GM21515 (cell line): ENCODE measurements around the gene ANKRD29.
"Not testable (repeated sequence)": the region's sequence is repeated elsewhere in the genome, so short reads cannot be mapped to it uniquely, and the experiment has no call there.

Source experiments
- ATAC-seq: cut with Tn5 transposase; IDR thresholded peaks from one replicate; pipeline ENCODE4 v1.9.1; 2021; ENCODE audit not compliant: unreplicated experiment

The ANKRD29 gene

GRCh38 chr18:23617412-23618014, 45.2 kb downstream of the ANKRD29 start:
- peak; percentile 38 for ATAC-seq

DNA sequence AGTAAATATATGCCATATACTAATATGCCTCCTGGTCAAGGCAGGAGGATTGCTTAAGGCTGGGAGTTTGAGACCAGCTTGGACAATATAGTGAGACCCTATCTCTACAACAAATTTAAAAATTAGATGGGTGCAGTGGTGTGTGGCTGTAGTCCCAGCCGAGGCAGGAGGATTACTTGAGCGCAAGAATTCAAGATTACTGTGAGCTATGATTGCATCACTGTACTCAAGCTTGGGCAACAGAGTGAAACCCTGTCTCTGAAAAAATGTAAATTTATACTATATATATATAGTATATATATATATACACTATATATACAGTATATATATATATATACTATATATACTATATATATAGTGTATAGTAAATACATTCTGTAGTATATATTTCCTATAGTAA, 46.5 kb downstream of the ANKRD29 start:
- no peak for ATAC-seq

GRCh38 chr18:23614891-23615290, 47.8 kb downstream of the ANKRD29 start:
- ATAC-seq, result no peak

DNA sequence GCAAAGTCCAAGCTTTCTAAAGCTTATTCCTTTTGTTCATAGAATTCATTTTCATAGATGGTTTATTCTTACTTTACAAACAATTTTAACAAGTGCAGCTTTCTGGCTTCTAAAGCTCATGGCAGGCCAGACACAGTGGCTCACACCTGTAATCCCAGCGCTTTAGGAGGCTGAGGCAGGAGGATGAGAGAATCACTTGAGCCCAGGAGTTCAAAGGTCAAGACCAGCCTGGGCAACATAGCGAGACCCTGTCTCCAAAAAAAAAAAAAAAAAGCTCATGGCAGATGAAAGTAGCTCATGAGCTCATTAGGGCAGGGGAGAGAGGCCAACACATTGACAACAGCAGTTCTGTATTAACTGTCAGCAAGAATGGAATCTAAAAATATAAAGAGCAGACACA, 48.3 kb downstream of the ANKRD29 start:
- no peak for ATAC-seq

- ATAC-seq, result not testable (repeated sequence)
Observed at GRCh38 chr18:23613091-23613475, 49.6 kb downstream of the ANKRD29 start.

DNA sequence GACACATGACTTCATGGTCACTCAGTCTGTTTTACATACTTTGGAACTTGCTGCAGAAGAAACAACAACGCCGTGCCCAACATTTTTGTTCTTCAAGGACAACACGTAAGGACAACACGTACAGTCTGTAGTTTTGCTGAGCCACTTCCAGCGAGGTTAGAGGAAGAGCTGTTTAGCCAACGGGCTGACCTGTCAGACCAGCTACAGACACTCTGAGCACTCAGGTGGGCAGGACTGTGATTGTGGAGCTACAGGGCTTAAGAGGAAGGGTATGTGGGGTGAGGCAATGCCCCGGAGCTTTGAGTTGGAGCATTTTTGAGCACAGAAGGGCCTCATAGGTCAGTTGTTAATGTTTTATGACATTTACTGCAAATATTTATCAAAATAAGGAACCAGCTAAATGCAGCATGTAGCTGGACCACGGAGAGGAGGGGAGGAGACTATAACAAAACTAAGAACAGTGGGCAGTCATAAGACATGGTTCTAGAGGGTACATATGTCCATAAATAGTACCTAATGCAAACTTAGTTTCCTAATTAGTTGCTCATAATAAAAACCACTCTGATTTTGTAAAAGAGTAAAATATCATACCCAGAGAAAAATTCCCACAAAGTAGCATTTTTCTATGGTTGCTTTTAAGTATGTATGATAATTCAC, 50.1 kb downstream of the ANKRD29 start:
- ATAC-seq, result no peak

- ATAC-seq, result no peak
Observed at GRCh38 chr18:23609390-23610023, 53.2 kb downstream of the ANKRD29 start.

DNA sequence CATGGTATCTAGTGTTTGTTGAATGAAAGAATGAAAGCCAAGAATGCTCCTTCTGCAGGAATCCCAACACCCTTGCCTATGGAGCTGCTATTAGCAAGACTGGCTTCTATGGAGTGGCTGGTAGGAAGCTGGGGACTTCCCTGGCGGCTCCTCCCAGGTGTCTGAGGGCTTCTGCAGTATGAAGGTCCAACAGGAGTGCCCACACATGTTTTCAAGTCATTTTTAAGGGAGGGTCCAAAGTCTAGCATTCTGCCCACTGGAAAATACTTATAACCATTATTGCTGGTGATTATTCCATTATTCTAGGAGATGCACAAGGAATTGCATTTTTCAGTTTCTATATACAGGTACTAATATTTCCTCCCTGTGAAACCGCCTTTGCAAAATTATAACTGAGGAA, 54.5 kb downstream of the ANKRD29 start:
- no peak for ATAC-seq

GRCh38 chr18:23605941-23606340, 56.8 kb downstream of the ANKRD29 start:
- no peak for ATAC-seq

- no peak for ATAC-seq
Observed at GRCh38 chr18:23599809-23600208, 62.9 kb downstream of the ANKRD29 start.

DNA sequence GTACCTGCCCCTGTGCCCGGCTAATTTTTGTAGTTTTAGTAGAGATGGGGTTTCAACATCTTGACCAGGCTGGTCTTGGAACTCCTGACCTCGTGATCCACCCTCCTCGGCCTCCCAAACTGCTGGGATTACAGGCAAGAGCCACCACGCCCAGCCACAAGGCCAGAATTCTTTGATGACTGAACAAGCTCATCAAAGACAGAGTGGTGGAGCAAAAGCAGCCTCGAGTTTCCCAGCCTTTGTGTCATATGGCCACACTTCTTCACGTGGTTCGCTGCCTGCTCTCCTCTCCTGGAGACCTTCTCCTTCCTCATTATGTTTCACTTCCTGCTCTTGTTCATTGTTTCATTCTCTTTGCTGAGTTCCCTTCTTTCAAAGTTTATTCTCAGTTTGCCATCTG, 66.5 kb downstream of the ANKRD29 start:
- ATAC-seq, result no peak

DNA sequence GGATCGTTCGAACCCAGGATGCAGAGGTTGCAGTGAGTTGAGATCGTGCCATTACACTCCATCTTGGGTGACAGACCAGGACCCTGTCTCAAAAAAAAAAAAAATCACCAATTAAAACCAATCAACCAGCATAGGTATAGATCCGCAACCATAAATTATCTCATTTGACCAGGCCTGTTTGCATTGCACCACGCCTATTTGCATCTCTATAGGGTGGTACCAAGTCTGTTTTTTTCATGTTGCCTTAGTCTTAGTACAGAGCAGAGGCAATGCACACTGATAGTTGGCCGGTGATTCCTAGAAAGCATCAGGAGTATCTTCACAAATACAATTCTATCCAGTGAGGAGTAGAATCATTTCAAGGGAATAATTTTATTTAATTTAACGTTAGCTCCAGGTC, 67.1 kb downstream of the ANKRD29 start:
- no peak for ATAC-seq

DNA sequence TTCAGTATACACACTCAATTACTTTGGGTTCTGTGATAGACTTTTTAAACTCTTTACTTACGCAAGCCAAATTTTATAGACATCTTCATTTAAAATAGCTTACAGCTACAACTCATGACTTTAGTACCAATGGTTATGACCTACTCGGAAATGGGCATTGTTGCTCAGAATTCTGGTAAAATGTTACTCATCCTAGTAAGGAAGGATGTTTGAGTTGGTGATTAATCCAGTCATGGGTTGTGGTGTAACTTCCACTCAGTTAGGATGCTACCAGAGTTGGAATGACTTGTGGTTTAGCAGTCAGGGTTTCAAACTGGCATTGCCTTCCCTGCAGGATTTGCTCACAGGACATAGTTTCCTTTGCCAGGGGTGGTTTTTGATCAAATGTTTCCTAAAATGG, 69.0 kb downstream of the ANKRD29 start:
- no peak for ATAC-seq

GRCh38 chr18:23592911-23593310, 69.8 kb downstream of the ANKRD29 start:
- no peak for ATAC-seq

DNA sequence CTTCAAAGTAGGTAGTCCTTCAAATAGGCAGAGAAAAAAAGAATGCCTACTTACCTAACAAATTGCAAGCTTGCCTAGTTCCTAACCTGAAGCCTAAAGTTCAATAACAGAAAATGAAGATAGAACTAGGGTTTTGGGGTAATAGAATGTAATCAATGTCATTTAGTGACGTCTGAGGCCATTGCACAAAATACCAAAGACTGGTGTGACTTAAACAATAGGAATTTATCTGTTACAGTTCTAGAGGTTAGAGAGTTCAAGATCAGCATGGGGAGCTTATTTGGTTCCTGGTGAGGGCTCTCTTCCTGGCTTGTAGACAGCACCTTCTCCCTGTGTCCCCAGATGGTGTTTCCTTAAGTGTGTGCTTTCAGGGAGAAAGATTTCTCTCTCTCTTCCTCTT, 71.7 kb downstream of the ANKRD29 start:
- ATAC-seq, result no peak

GRCh38 chr18:23588836-23589560, 73.7 kb downstream of the ANKRD29 start:
- ATAC-seq, result no peak

GRCh38 chr18:23587220-23587642, 75.5 kb downstream of the ANKRD29 start:
- no peak for ATAC-seq

GRCh38 chr18:23586249-23587196, 76.2 kb downstream of the ANKRD29 start, which contains the start of gene NPC1:
Gene NPC1 (minus strand): TSS chr18:23586506. CDS start chr18:23586343, 163 bp downstream.
- peak; percentile 90 for ATAC-seq

GRCh38 chr18:23585897-23586248, 76.8 kb downstream of the ANKRD29 start:
- ATAC-seq, result no peak

DNA sequence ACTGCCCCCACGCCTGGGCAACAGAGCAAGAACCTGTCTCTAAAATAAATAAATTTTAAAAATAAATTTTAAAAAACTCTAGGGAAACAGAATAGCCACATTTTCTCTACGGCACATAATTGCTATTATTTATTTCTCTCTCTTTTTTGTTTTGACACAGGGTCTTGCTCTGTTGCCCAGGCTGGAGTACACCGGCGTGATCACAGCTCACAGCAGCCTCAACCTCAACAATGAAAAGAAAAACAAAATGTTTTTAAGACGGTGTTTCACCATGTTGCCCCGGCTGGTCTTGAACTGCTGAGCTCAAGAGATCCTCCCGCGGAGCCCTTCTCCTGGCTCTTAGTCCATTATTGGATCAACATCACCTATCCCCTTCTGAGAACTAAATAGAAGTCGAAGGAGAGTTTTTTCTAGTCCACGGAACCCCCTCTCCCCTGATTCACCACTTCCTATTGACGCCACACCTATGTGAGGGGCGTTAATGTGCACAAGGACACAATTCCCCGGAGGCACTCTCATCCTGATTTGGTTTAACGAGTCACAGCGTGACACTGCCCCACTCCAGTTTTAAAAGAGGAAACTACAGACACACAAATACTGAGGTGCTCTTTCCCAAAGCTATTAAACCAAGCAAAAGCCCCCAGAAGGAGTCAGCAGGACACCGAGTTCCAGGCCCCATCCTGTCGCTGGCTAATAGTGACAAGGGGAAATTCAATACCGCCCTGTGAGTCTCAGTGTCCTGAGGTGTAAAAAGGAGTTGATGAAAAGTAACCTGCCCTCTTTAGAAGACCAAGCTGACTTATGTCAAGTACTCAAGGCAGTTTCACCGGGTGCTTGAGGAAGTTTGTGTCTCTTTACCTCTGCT, 77.5 kb downstream of the ANKRD29 start:
- no peak for ATAC-seq
